HCEC 1CT (cell line): ENCODE measurements around the gene RPS23.
A peak's percentile ranks its signal among the peaks of the same experiment; 100 is the strongest.

Experiments used
- DNase-seq: peaks from one replicate; pipeline ENCODE4 v3.0.0-alpha.2; 2017

Gene RPS23

DNA sequence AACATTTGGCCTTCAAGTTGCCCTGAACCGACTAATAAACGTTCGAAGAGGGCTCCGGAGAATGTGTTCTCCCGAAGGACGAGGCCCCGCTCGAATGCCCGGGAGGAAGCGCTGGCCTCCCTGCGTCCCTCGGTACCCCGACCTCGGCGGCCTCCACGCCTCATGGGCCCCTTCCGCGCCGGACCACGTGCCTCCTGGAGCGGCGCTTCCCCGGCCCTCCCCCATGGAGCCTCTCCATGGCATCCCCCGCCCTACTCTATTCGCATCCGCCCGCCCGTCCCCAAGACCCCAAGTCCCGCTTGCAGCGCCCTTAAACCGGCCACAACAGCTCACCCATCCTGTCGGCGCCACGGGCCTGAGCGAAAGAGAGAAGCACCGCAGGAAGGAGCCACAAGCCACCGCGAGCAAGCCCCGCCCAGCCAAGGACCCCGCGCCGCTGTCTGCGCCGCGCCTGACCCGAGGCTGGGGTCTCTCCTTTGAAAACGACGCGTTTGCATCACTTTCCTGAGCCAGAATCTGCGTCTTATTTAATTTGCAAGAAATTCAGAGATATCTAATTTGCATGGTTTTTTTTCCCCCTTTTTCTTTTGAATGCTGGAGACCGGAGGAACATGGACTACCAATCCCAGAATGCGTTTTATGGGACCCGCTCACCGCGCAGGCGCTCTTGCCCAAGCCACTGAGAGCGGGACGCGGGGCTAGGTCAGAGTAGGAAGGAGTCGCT is at the start of gene RPS23:
Gene RPS23 (minus strand): TSS at position 368 of the 724 bp plus-strand sequence. CDS start 31 bp downstream, at position 337.
- peak; percentile 87 for DNase-seq

DNA sequence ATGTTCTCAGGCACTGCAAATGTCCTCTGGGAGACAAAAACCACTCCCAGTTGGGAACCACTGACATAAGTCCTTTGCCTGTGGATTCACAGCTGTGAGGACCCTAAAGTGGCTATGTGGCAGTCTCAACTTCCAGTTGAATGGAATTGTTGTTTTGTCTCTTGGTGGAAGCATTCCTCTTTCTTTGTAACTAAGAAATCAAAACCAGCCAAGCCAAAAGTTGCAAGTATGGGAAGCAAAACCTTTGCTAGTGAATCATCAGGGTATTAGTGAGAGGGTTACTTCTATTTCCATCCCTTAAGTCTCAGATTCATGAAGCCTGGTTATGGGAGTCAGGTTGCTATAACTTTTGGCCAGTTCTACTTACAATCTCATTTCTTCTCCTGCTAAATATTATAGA is 49.8 kb upstream of the RPS23 start:
- DNase-seq = no peak

GRCh38 chr5:82325996-82326395 is 47.8 kb upstream of the RPS23 start:
- no peak for DNase-seq

DNA sequence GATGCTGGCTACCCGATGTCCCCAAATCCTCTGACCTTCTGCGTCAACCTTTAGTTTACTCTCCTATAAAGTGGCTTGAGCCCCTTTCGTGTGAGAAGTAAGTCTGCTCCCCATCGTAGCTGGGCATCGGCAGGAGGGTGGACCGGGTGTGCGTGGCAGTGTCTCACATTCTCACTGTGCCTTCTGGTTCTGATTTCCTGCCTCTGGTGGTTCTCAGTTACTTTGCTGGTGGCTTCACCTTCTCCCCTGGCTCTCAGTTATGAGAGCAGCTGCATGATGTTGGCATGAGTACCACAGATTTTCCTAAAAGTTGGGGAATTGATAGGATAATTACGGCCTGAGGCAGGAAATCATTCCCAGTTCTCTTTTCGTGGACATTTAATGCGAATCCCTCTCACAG is 47.0 kb upstream of the RPS23 start:
- no peak for DNase-seq

DNA sequence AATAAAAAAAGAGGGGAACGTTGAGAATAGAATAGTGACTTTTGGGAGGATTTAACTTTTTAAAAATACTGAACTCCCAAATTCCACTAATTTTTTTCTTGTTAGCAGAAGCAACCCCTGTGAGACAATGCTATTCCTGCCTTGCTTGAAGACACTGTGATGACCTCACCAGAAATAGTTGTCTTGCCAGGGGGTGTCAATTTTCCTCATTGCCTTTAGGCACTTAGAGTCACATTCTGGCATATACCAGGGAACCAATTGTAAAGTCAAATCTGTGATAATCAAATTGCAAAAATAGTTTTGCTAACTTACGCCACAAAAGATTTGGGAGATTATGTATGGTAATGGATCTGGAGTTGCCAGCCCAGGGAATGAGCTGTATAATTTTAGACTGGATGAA is 42.8 kb upstream of the RPS23 start:
- DNase-seq = no peak

DNA sequence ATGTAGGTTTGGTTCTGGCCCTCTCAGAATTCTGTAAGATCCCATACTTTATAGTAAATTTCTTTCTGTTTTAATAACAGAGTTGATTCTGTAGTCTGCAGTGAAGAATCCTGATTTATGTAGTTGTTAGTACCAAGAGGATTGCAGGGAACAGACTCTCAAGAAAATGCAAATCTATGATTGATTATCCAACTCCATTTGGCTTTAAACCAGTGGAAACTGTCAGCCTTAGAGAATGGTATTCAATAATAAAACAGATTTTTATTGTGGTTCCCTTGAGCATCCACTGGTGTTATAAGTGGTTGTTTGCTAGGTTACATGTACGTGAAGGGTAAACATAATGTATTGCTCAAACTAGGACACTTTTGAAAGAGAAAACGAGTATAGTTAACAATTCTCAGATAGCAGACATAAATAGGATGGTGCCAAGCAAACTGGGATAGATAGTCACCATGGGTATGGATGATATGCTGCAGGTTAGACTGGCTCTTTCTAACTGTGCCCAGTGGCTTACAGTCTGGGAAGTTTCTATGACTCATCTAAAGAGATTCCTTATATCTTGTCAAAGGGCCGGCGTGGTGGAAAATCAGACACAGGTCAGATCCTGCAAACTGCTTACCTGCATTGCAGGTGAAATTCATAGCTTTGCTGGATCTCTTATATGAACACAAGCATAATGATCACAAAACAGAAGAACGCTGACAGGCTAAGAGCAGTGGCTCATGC is 41.7 kb upstream of the RPS23 start:
- no peak for DNase-seq

DNA sequence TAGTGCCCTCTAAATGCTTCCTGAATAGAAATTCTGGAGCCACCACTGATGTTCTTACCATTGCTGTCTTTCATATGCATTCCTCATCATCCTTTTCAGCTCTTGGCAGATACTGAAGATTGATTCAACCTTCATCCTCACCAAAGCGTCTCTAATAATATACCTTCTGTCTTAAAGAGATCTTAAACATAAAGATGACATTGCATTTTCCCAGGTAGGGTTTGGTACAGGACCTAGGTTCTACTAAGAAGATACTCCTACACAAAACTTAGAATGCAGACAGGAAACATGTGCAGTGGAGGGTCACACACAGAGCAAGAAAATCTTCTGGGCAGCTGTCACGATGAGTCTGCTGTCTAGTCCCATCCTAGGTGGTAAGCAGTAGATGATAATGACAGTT is 41.0 kb upstream of the RPS23 start:
- no peak for DNase-seq

GRCh38 chr5:82314964-82315758 is 37.0 kb upstream of the RPS23 start:
- no peak for DNase-seq

GRCh38 chr5:82313016-82313415 is 34.9 kb upstream of the RPS23 start:
- DNase-seq = no peak

DNA sequence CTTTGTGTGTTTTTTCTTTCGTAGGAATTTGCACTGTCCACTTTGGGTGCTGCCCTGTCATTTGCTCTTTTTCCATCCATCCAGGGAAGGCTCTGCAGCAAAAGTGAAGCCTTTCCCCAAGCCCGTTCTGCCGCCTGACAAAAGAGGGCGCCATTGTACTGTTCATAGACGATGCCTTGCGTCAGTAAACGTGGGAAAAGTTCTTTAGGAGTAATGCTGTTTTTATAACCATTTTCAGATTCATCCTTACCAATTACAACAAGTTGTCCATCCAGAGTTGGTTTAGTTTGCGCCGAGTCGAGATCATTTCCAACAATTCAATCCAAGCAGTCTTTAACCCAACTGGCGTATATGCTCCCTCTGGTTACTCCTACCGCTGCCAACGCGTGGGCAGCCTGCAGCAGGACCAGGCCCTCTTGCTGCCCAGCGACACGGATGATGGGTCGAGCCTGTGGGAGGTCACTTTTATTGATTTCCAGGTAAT is 34.3 kb upstream of the RPS23 start:
- peak; percentile 60 for DNase-seq

DNA sequence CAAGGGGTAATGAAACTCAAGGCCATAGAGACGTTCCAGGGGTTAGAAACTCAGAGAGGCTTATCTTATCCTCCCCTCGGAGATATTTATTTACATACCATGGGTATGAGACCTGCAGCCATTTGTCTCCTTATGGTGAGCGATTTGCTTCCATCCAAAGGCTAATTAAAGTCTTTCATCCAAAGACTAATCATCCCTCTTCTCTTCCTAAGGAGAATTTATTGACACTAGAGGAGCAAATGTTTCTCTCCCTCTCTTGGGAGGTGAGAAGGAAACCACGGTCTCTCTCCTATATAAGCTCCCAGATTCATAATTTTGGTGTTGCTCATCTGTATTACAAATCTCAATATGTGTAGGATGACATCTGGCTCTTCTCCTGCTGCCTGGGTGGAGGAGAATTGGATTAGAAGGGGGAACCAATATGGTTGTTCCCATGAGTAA is 31.0 kb upstream of the RPS23 start:
- DNase-seq = peak; percentile 33

GRCh38 chr5:82308416-82308815 is 30.3 kb upstream of the RPS23 start:
- no peak for DNase-seq

DNA sequence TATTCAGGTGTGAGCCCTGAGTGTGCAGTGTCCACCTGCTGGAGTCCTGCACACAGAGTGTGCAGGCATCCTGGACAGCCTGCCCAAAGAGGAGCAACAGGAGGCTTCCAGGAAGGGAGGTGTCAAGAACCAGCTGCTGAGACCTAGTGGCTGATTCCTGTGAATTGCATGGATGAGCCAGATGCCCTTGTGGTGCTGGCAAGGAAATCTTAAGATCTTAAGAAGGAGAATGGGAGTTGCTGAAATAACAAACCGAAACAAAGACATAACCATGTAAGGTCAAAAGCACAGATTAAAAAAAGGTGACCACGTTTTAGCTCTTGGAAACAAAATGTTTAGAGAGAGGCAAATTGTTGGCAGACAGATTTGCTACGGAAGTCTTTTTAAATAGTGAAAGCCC is 29.3 kb upstream of the RPS23 start:
- DNase-seq = no peak

GRCh38 chr5:82306151-82306550 is 28.0 kb upstream of the RPS23 start:
- DNase-seq = no peak

DNA sequence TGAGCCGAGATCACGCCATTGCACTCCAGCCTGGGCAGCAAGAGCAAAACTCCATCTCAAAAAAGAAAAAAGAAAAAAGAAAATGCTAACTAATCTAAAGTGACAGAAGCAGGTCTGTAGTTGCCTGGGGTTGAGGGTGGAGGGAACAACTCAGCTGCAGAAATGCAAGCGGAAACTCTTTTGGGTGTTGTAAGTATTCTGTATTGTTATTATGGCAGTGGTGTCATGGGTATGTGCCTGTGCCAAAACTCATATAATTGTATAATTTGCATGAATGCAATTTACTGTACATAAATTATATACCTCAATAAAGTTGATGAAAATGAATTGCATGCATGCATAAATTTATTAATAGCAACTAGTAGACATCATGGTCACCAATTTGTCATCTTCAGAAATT is 23.0 kb upstream of the RPS23 start:
- no peak for DNase-seq

- no peak for DNase-seq
Observed at GRCh38 chr5:82298668-82299067, 20.5 kb upstream of the RPS23 start.

DNA sequence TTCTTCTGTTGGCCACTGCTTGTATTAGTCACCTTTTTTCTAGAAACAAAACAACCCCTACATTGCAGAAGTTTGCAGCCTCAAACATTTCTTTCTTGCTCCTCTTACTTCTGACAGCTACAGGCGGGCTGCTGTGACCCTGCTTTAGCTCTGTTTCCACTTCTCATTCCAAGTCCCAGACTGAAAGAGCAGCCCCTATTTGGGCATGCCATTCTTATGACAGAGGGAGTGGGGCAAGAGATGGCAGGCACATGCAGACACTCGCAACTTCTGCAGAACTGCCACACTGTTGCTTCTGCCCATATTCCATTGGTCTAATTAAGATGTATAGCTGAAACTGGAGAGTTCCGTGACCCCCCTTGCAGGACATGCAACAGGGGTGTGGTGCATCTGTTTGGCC is 19.6 kb upstream of the RPS23 start:
- no peak for DNase-seq

- DNase-seq = no peak
Observed at GRCh38 chr5:82296929-82297328, 18.8 kb upstream of the RPS23 start.

DNA sequence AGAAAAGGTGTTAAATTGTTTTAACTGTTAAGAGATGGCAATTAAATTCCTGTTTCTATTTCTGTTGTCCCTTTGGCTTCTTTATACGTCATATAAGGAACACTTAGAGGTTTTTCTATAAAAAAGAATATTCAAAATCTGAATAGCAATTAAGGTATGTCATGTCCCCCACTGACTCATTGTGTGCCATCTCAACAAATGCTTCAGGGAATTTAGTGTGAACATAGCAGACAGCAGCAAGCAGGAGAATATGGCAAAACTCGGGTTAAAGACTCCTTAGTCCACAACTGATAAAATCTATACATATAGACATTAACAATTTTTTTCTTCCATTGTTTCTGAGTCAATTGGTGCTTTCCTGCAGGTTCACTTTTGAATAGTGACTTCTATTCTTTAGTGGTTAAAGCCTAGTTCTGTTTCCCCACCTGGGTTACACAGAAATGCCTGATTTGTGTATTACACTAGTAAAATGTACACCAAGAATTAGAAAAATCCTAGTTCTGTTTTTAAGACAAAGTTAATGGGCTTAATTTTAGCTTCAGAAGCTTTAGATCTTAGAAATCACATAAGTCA is 17.9 kb upstream of the RPS23 start:
- no peak for DNase-seq

- DNase-seq = no peak
Observed at GRCh38 chr5:82295144-82295543, 17.0 kb upstream of the RPS23 start.

DNA sequence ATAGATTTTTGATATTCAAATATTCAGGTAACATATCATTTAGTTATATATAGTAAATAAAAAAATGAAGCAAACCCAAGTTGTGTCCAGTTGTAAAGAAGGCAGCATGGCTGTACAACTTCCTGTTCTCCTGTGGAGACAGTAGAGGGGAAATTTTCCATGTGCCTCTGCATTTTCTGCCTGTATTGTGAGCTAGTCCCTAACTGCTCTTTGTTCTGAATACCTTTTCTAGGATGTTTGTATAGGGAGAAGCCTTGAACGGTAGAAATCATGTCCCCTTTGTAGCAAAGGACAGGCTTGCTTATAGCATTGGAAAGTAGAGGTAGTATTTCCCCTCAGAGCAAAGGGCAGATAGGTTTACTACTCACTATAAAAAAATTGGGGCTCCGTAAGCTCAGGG is 13.3 kb upstream of the RPS23 start:
- no peak for DNase-seq

DNA sequence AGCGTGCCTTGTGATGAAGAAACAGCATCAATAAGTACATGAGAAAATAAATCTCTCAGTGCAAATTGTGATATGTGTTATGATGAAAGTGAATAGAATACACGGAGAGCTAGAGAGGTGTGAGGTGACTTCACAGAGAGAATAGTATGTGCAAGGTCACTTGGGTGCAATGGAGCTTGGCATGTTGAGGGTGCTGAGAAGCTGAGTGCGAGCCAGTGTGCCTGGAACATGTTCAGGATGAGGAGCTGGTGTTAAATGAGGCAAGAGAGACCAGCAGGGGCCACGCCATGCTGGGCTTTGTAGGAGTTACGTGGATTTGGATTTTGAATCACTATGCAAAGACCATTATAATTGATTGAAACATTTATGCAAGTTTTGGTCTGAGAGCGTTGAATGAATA is 12.8 kb upstream of the RPS23 start:
- no peak for DNase-seq

GRCh38 chr5:82290005-82290404 is 11.9 kb upstream of the RPS23 start:
- DNase-seq = no peak
